Caco-2 (cell line): Measurements from ENCODE around the gene STK10. TPM values are rescaled to one million over a fixed set of nuclear protein-coding genes. Genes with fewer than 3 reads are reported as not detected.

Source experiments
- BruUV-seq: library from RNA; stranded (reverse); fragments of 400-500 nt; replicated peaks from 2 replicates; lab custom pipeline; 2021; lab: Mats Ljungman, UMichigan
- CTCF ChIA-PET: fragments of 300-600 bp; sonication (Branson Sonifier 250); formaldehyde crosslinking; loops from one replicate; lab custom pipeline; 2022; ENCODE audit warnings: antibody characterized with exemption; lab: Charles Lee
- POLR2A ChIA-PET: fragments of 300-600 bp; sonication (Branson Sonifier 250); formaldehyde crosslinking; loops from one replicate; lab custom pipeline; 2022; ENCODE audit warnings: antibody characterized with exemption; lab: Charles Lee
- DNase-seq, 2 experiments: peaks; one replicate each; pipeline versions ENCODE4 v3.0.0 to v3.0.0-alpha.2; 2020 to 2022
- H3K27me3 ChIP-seq: replicated peaks from 2 replicates; pipeline ENCODE4 v1.6.0; 2011; ENCODE audit warnings: low read length; ENCODE audit not compliant: control insufficient read depth, insufficient read depth
- H3K36me3 ChIP-seq: 2 replicates; pipeline ENCODE4 v1.5.1; 2011; ENCODE audit warnings: low read length; ENCODE audit not compliant: control insufficient read depth, insufficient read depth
- H3K4me1 ChIP-seq: fragments of 250-450 bp; sonication (Bioruptor Pico); 2 replicates; pipeline ENCODE4 v1.5.1; 2020; ENCODE audit warnings: mild to moderate bottlenecking
- H3K4me3 ChIP-seq: 2 replicates; pipeline ENCODE4 v1.5.1; 2011; ENCODE audit warnings: low read depth, mild to moderate bottlenecking, control low read depth, low read length
- H3K9me3 ChIP-seq: fragments of 250-450 bp; sonication (Bioruptor Pico); 2 replicates; pipeline ENCODE4 v1.5.1; 2020; ENCODE audit warnings: mild to moderate bottlenecking, moderate library complexity
- H3K27ac Mint-ChIP-seq: one replicate; pipeline ENCODE4 v1.8.0; 2022; ENCODE audit warnings: mixed read lengths; ENCODE audit not compliant: unreplicated experiment
- H3K27me3 Mint-ChIP-seq: one replicate; pipeline ENCODE4 v1.8.0; 2022; ENCODE audit warnings: mixed read lengths; ENCODE audit not compliant: insufficient read depth, unreplicated experiment
- H3K36me3 Mint-ChIP-seq: one replicate; pipeline ENCODE4 v1.8.0; 2022; ENCODE audit warnings: mild to moderate bottlenecking, mixed read lengths; ENCODE audit not compliant: insufficient read depth, unreplicated experiment
- H3K4me1 Mint-ChIP-seq: one replicate; pipeline ENCODE4 v1.8.0; 2022; ENCODE audit warnings: low read depth, mixed read lengths; ENCODE audit not compliant: unreplicated experiment
- H3K4me3 Mint-ChIP-seq: one replicate; pipeline ENCODE4 v1.8.0; 2022; ENCODE audit warnings: mild to moderate bottlenecking, moderate library complexity, mixed read lengths; ENCODE audit not compliant: unreplicated experiment
- H3K9me3 Mint-ChIP-seq: one replicate; pipeline ENCODE4 v1.8.0; 2022; ENCODE audit warnings: mixed read lengths; ENCODE audit not compliant: unreplicated experiment
- intact Hi-C: fragments of 100-400 bp; cut with micrococcal nuclease; formaldehyde crosslinking; loops from one replicate; pipeline ENCODE4 v1.10.0; 2022; ENCODE audit not compliant: unreplicated experiment
- total RNA-seq: library from RNA; stranded (reverse); gene quantifications from 2 replicates; pipeline ENCODE4 v1.2.3, GENCODE V29; 2022
- TF ChIP-seq, protein P1 (sequence below), 2 experiments: fragments of 200-600 bp in 1 of 2; IDR thresholded peaks; 1 replicate in 1 of 2; 2 replicates in 1 of 2; pipeline versions ENCODE4 v1.5.1 to v1.8.0; 2011 to 2022; ENCODE audit warnings: antibody characterized with exemption in 1 of 2, control low read depth in 1 of 2, inconsistent platforms in 1 of 2, low read depth in 1 of 2, low read length in 1 of 2, mild to moderate bottlenecking in 1 of 2, moderate library complexity in 1 of 2; ENCODE audit not compliant: insufficient read depth in 1 of 2, severe bottlenecking in 1 of 2, unreplicated experiment in 1 of 2

STK10 gene
- total RNA-seq, 1 experiment from 2014 or later, result 10.3 TPM

DNA sequence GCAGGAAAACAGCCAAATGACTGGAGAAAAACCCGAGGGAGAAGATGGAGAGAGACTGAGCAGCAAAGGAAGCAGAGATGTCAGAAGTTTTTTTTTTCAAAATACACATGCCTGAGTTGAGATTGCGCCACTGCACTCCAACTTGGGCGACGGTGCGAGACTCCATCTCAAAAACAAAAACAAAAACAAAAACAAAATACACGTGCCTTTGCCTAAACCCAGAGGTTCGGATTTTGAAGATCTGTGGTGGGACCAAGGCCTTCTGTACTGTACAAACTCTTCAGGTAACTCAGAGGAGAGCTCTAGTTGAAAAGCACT lies 142.8 kb downstream of the STK10 start:
- Mint-ChIP-seq H3K27me3 (no peaks in the 10 kb centered on the region), H3K4me3 (no peak overlapping the region), H3K4me1 (no peaks in the 10 kb centered on the region), H3K27ac (no peak overlapping the region), H3K9me3 (no peaks in the 10 kb centered on the region), H3K36me3 (peaks cover 12% of the 10 kb centered on the region)
- intact Hi-C loops, result loop anchor here (10.0 kb wide), 1 partner anchor 630 kb away; the partner anchor contains the start of gene FGF18
- TF ChIP-seq, protein P1, sequence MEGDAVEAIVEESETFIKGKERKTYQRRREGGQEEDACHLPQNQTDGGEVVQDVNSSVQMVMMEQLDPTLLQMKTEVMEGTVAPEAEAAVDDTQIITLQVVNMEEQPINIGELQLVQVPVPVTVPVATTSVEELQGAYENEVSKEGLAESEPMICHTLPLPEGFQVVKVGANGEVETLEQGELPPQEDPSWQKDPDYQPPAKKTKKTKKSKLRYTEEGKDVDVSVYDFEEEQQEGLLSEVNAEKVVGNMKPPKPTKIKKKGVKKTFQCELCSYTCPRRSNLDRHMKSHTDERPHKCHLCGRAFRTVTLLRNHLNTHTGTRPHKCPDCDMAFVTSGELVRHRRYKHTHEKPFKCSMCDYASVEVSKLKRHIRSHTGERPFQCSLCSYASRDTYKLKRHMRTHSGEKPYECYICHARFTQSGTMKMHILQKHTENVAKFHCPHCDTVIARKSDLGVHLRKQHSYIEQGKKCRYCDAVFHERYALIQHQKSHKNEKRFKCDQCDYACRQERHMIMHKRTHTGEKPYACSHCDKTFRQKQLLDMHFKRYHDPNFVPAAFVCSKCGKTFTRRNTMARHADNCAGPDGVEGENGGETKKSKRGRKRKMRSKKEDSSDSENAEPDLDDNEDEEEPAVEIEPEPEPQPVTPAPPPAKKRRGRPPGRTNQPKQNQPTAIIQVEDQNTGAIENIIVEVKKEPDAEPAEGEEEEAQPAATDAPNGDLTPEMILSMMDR (IDR thresholded peaks at IDR 0.05; ENCODE audit: insufficient read depth in 1 of 2, low read depth in 1 of 2, low read length in 1 of 2, severe bottlenecking in 1 of 2, unreplicated experiment in 1 of 2), result no peak
- Histone ChIP-seq H3K4me3 (no peak overlapping the region), H3K9me3 (no peaks in the 10 kb centered on the region), H3K27me3 (no peaks in the 10 kb centered on the region), H3K4me1 (no peaks in the 10 kb centered on the region), H3K36me3 (no peaks in the 10 kb centered on the region)
- ChIA-PET POLR2A (no interaction called here), CTCF (interaction anchor here (1.3 to 1.6 kb wide), 2 partner anchors 39 to 133 kb away, joined by 4 to 8 read pairs; partner anchors contain the start of gene FBXW11)
- BruUV-seq, result no TSS peak
- DNase-seq, result no peak

DNA sequence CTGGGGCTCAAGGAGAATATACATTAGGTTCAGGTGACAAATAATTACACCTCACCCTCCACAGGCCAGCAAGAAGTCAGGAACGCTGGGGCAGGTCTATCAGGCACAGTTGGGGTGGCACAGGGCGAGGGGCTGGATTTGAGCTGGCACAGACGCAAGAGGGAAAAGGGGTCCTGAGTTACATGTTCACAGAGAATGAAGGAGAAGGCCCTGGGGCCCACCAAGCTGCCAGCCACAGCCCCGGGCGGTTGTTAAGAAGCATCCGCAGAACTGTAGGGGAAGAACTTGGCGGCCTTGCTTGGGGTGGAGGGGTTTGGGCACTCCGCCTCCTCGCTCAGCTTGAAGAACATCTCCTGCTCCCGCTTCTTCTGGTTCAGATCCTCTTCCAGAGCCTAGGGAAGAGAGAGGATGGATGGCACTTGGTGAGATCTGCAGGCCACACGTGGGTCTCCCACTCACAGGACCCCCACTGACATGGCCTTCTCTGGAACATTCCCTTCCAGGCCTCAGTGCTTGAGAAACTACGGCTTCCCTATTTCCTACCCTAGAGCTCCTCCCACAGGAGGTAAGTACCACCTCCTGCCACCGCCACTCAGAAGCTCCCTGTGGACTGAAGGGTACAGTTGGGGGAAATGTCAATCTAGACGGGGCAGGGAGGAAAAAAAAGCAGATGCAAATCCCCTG lies 143.3 kb downstream of the STK10 start:
- Mint-ChIP-seq H3K9me3 (no peaks in the 10 kb centered on the region), H3K4me3 (no peak overlapping the region), H3K27me3 (peaks cover 2% of the 10 kb centered on the region), H3K4me1 (no peaks in the 10 kb centered on the region), H3K27ac (no peak overlapping the region), H3K36me3 (peaks cover 12% of the 10 kb centered on the region)
- POLR2A ChIA-PET, result no interaction called here
- Histone ChIP-seq H3K9me3 (no peaks in the 10 kb centered on the region), H3K27me3 (no peaks in the 10 kb centered on the region), H3K36me3 (no peaks in the 10 kb centered on the region), H3K4me3 (no peak overlapping the region), H3K4me1 (no peaks in the 10 kb centered on the region)
- CTCF ChIA-PET, result interaction anchor here (1.3 to 1.6 kb wide), 2 partner anchors 38 to 133 kb away, joined by 4 to 8 read pairs; partner anchors contain the start of gene FBXW11
- intact Hi-C loops, result loop anchor here (10.0 kb wide), 1 partner anchor 630 kb away; the partner anchor contains the start of gene FGF18
- DNase-seq, result no peak
- TF ChIP-seq, protein P1 (IDR thresholded peaks at IDR 0.05; ENCODE audit: insufficient read depth in 1 of 2, low read depth in 1 of 2, low read length in 1 of 2, severe bottlenecking in 1 of 2, unreplicated experiment in 1 of 2), result no peak
- BruUV-seq, result no TSS peak

DNA sequence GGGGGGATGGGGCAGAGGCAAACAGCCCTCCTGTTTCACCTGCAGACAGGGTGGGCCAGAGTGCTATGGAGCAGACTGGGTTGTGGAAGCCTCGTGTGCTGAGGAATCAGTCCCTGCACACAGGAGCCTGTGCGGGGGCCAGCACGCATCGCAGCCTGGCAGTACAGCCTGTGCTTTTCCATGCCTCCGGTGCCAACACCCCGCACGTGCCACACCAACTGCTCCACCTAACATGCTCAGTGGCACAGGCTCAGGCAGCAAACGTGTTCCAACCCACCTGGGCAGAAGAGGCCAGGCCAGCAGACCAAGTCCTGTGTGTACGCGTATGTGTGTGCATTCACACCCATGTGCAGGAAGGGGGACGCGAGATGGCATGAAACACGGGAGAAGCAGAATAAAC lies 144.2 kb downstream of the STK10 start:
- ChIA-PET CTCF (no interaction called here), POLR2A (no interaction called here)
- Mint-ChIP-seq H3K27ac (no peak overlapping the region), H3K9me3 (no peaks in the 10 kb centered on the region), H3K4me3 (no peak overlapping the region), H3K36me3 (peaks cover 7% of the 10 kb centered on the region), H3K27me3 (peaks cover 2% of the 10 kb centered on the region), H3K4me1 (no peaks in the 10 kb centered on the region)
- no peaks in the 10 kb centered on the region for H3K9me3 ChIP-seq
- TF ChIP-seq, protein P1 (IDR thresholded peaks at IDR 0.05; ENCODE audit: insufficient read depth in 1 of 2, low read depth in 1 of 2, low read length in 1 of 2, severe bottlenecking in 1 of 2, unreplicated experiment in 1 of 2), result no peak
- intact Hi-C loops, result loop anchor here (10.0 kb wide), 1 partner anchor 629 kb away; the partner anchor contains the start of gene FGF18
- H3K36me3 ChIP-seq, result no peaks in the 10 kb centered on the region
- no peak for DNase-seq
- no peaks in the 10 kb centered on the region for H3K4me1 ChIP-seq
- H3K4me3 ChIP-seq, result no peak overlapping the region
- no TSS peak for BruUV-seq
- no peaks in the 10 kb centered on the region for H3K27me3 ChIP-seq
